HT1080 (cell line): ENCODE measurements around the gene ZC3H12D. TPM values are rescaled to one million over a fixed set of nuclear protein-coding genes. Genes with fewer than 3 reads are reported as not detected.

Experiments
- DNase-seq: peaks from one replicate; pipeline ENCODE4 v3.0.0-alpha.2; 2015; ENCODE audit warnings: low read depth
- small RNA-seq: library from RNA; depleted of rRNA; stranded (forward); fragments of <200 nt; gene quantifications from one replicate; pipeline ENCODE3, GENCODE V24; 2014
- total RNA-seq: library from RNA; depleted of rRNA; stranded (reverse); fragments of >200 nt; shearing (Covaris generic); gene quantifications from 2 replicates; pipeline ENCODE4 v1.2.3, GENCODE V29; 2014; rRNA removed

Gene ZC3H12D
- total RNA-seq, 1 experiment from 2014 or later, result 0.16 TPM

- DNase-seq, result no peak
Observed at GRCh38 chr6:149414821-149415220, 70.0 kb downstream of the ZC3H12D start.

GRCh38 chr6:149414009-149414408 lies 70.8 kb downstream of the ZC3H12D start:
- no peak for DNase-seq

- no peak for DNase-seq
Observed at GRCh38 chr6:149410557-149410956, 74.3 kb downstream of the ZC3H12D start.

GRCh38 chr6:149409617-149410016 lies 75.2 kb downstream of the ZC3H12D start:
- no peak for DNase-seq

GRCh38 chr6:149405823-149406765 lies 78.7 kb downstream of the ZC3H12D start:
- no peak for DNase-seq

- no peak for DNase-seq
Observed at GRCh38 chr6:149403534-149403933, 81.3 kb downstream of the ZC3H12D start.

- no peak for DNase-seq
Observed at GRCh38 chr6:149400050-149400449, 84.8 kb downstream of the ZC3H12D start, which contains the start of gene SUMO4. Gene SUMO4 (plus strand): TSS chr6:149400262. CDS start chr6:149400392, 130 bp downstream.

- no peak for DNase-seq
Observed at GRCh38 chr6:149397384-149397783, 87.4 kb downstream of the ZC3H12D start.

Small RNAs within 50 kb of the gene (small RNA-seq; reads per million reads assigned to genes)
- gene RNU7-3P, result 0.09 reads per million

Other genes starting within 250 kb of the ZC3H12D start
- gene TAB2, start 167.3 kb downstream of the ZC3H12D start, total RNA-seq, result 14.9 and 27.1 TPM in 2 replicates
- gene SUMO4, start 84.8 kb downstream of the ZC3H12D start, total RNA-seq, result 0.27 and 0.32 TPM in 2 replicates
- gene PPIL4, start 61.0 kb upstream of the ZC3H12D start, total RNA-seq, result 15.1 and 16.9 TPM in 2 replicates
- 29.5 and 31.3 TPM in 2 replicates for gene GINM1, start 81.4 kb upstream of the ZC3H12D start, total RNA-seq
- gene KATNA1, start 163.7 kb upstream of the ZC3H12D start, total RNA-seq, result 19.2 and 22.3 TPM in 2 replicates
- 15.0 and 17.9 TPM in 2 replicates for gene LATS1, start 233.1 kb upstream of the ZC3H12D start, total RNA-seq